GM18870 (cell line): ENCODE measurements around the gene GSG1L.

Experiments
- ATAC-seq: cut with Tn5 transposase; IDR thresholded peaks from one replicate; pipeline ENCODE4 v1.9.1; 2021; ENCODE audit warnings: moderate library complexity; ENCODE audit not compliant: unreplicated experiment

The GSG1L gene

DNA sequence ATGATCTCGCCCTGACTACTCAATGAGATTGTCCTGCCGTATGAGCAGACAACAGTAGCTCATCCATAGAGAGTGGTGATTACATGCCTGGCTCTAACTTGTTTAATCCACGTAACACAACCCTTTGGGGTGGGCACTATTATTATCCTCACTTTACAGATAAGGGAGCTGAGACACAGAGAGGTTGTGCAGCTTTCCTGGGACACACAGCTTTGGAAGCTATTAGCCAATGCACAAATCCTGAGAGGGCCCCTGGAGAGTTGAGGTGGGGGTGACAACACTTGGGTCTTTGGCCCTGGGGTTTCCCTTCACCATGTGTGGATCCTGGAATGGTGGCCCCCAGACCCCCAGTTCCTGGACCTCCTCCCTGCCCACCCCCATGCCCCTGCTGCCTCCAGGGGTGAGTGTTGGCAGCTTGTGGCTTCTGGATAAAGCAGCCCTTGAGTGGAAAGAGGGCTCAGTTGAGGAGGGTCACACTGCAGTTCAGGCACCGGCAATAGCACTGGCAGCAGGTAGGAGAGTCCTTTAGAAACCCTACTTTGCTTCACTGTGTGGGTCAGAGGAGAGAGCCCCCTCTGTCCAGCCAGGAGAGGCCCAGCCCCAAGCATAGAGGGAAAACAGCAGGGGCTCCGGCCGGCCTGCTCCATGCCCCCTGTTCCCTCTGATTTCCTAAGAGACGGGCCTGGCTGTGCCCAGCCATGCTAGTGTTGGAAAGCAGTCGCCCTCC is 282.9 kb downstream of the GSG1L start:
- no peak for ATAC-seq

DNA sequence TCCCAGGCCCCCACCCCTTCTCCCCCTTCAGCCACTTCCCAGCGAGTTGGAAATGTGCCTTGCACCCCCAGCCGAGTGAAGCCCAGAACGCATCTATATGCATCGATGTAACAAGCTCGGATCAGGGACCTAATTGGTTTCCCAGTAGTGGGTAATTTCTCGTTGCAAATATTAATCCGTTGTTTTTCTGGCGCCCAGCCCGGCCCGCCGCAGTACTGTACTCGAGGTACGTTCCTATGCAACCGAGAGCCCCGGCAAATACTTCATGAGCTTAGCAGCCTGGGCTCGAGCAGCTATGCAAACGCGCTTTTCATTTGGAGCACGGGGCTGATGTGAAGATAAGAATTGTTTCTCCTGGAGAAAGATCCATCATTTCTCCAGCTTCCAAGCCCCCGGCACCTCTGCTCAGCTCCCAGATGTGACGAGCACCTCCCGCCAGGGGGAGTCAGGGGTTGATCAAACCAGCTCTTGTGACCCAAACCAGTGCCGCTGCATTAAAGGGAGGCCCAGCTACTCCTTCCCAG is 283.8 kb downstream of the GSG1L start:
- no peak for ATAC-seq

DNA sequence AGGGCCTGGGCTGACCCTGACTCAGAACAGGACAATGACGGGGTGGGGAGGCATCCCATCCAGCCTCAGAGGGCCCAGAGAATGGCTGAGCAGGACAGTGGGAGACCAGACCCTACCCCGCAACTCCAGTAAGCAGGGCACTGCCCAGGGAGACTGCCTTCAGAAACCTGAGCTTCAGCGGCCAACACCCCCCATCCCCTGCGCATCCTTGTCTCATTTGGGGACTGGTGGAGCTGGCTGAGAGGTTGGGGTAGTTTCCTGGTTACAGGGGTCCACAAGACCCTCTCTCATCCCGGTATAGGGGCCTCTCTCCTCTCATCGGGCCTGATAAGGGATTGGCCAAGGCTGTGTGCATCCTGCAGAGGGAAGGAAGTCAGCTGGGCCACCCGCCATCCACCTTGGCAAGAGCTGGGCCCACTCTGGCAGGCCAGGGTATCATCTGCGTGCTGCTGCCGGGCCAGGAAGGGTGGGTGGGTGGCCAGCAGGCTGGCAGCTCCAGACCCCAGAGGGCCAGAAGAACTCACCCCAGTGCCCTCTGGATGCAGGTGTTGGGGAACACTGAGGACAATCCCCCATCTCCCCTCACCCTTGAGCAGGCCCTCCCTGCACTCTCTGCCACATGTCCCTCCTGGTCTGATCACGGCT is 284.5 kb downstream of the GSG1L start:
- no peak for ATAC-seq

DNA sequence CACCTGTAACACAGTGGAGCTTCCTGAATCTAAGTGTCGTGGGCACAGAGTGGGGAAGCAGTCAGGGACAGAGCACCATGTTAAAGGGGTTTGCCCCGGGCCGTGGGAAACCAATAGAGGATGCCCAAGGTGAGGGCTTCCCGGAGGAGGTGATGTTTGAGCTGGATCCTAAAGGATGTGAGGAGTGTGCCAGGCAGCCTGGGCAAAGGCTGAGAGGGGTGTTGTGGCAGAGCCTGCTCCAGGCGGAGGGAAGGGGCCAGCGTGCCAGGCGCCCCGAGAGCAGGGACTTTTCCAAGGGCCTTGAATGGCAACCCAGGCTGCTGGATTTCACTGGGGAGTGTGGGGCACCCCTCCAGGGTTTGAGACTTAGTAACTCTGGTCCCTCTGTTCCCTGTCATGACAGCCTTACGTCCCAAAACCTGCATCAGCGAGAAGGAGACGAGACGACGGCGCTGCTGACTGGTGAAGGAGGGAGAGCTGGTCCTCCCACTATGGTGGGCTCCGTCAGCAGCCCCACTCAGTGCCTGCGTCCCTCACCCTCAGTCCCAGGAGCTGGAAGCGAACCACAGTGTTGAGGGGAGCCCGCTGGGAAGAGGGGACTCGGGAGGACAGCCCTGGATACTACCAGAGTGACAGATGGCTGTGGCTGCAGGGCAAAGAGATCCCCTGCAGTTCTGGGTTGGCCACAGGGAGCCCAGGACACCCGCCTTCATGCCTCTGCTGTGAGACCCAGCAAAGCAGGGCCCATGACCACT is 285.2 kb downstream of the GSG1L start:
- no peak for ATAC-seq

DNA sequence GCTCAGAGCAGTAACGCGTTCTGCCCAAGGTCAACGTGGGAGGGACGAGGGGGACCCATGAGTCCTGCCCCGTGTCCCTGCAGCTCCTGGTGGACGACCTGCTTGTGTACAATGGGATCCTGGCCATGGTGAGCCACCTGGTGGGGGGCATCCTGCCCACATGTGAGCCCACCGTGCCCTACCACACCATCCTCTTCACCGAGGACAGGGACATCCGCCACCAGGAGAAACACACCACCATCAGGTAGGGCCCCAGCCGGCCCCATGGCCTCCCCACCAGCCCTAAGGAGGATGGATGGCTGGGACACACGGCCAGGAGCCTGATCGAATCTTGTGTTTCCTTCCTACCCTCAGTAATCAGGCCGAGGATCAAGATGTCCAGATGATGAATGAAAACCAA is 286.0 kb downstream of the GSG1L start:
- ATAC-seq: no peak

DNA sequence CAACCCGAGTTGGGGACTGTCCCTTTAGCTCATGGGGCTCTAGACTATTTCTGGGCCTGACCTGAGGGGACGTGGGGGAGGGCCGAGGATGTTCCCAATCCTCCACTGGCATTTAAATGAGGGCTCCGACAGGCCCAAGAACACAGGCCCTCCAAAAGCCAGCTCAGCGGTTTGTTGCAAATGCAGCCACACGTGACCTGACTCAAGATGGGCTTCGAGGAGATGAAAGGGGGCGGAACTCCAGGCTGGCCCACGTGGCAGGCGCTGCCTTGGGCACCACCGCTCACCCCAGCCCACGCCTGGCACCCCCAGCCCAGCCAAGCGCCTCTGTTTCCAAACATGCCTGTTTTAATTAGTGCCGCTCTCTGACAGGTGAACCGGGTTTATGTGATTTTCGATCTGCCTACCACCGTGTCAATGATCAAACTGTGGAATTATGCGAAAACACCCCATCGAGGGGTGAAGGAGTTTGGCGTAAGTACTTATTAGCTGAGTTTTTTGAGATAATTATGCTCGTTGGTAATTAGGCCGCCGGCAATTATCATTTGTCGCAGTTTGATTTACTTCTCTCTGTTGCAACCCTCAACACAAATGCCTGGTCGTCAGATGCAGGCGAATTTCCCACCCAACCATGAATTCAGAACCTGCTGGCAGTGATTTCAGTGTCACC is 286.8 kb downstream of the GSG1L start:
- no peak for ATAC-seq

DNA sequence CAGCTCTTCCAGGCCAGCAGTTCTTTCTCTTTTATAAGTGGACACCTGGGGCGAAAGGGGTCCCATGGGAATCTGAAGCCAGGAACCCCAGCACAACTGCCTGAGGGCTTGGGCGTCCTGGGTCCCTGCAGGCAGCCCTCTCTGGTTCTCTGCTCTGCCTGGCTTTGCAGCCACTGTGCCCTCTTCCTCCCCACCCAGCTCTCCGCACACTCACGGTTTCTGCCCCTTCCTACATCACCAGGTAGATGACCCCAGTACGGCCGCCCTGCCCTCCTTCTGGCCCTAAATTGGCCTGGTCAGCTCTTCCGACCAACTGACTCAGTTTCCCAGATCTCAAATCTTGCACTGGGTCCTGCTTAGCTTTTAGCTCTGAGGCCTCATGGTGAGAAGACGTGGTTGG is 288.3 kb downstream of the GSG1L start:
- ATAC-seq: no peak

DNA sequence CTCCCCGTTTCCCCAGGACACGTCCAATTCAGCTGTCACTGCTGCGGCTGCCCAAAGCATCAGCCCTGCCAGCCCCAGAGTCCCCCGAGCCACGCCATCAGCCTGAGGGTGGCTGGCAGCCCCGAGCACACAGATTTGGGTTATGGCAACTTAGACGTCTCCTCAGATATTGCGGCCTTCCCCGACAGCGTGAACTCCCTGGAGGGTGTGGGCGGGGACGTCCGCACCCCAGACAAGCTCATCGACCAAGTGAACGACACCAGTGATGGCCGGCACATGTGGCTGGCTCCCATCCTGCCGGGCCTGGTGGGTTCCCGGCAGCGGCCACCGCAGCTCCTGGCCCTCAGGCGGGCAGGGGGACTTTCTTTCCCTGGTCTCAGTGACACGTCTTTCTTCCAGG is 288.7 kb downstream of the GSG1L start:
- ATAC-seq: no peak

DNA sequence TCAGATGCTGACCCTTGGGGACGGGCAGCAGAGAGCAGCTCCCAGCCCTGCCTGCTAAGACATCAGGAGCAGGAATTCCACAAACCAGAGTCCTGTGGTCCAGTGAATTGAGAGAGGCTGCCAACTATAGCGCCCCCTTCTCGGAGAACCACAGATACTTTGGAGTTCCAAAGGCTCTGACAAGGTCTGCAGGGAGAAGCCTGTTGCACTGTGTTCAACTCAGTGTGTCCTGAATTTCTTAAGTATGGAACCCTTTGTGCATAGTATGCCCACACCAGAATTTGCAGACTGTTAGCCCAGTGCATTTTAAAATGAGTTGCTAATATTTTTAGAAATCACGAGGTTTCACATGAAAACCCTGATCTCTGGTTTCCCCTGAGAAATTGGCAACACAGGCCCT is 290.2 kb downstream of the GSG1L start:
- no peak for ATAC-seq

DNA sequence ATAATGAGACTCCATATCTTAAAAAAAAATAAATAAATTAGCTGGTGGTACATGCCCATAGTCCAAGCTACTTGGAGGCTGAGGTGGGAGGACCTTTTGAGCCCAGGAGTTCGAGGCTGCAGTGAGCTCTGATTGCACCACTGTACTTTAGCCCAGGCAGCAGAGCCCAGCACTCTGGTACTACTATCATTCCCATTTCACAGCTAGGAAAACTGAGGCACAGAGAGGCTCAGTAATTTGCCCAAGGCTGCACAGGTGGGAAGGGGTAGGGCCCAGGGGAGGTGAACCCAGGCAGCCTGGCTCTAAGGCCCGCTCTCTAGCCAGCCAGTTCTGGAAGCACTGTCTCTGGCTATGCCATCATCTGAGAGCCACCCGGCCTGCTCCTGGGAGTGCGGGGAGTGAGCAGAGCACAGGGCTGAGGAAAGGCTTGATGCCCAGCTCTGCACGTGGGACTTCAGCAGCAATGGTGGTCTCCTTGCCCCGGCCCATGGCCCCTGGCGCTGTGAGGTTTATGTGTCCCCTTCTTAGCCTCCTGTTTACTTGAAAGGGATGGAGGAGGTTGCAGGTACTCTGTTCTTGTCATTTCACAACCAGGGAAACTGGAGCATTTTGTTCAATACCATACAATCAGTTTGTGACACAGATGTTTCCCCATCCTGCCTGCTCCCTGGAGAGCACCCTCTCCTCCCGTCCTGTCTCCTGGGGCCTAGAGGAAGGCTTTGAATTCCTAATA is 291.3 kb downstream of the GSG1L start:
- ATAC-seq: no peak

DNA sequence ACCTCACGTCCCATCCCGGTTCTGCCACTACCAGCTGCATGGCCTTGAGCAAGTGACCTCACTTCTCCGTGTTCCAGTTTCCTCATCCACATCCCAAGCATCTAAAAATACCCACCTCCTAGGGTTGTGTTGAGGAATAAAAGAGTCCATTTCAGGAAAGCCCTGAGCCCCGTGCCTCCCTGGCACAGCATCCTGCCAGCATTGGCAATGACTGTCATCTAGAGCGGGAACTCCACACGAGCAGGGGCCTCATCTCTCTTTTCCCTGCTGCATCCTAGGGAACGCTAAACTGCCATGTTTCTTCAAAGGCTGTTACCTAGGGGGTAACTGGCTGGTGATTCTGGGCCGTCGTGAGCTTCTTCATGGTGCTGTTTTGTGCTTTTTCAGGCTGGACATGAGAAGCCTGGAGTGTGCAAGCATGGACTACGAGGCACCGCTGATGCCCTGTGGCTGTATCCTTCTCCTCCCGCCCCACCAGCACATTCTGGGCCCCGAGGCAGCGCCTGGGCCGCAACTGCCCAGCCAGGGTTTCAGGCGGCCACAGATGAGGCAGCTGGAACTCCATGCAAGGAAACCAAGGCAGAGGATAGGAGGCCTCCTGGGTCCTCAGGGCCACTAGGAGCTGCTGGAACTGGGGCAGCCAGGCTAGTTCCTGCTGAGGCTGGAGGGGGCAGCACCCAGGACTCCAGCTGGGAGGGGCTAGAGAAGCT is 292.2 kb downstream of the GSG1L start:
- ATAC-seq: no peak

DNA sequence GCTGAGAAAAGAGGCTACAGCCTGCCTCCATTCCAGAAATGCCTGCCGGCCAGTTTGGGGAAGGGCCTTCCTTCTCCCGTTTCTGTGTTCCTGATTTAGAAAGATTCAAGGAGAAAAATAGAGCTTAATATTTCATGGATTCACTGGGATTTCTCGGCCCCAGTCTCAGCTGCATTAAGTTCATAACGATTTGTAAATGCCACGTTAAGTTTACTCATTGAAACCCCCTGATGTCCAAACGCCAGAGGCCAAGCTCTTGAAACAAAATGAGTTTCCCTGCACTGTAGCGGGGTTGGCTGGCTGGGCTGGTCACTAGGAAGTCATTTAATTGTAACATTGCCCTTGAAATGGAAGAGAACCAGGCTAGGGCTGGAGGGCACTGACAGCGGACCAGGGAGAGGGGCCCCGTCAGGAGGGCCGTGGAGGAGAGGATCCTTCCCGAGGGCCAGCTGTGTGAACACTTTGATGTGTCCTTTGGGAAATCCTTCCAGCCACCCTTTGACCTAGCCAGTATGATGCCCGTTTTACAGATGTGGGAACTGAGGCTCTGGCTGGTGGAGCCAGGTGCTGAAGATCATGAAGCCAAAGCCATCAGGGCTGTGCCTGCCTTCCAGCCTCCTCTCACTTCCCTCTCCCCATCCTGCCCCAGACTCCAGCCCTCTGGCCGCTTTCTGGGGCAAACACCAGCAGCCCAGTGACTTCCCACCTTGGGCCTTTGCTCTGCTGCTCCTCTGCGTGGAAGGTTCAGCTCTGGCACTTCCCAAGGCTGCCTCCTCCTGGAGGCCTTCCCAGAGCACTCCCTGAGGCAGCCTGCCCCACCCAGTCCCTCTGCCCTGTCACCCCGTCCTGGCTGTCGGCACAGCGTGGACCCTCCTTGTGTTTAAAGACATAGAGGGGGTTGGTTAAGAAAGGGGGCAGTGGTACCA is 293.0 kb downstream of the GSG1L start:
- no peak for ATAC-seq

DNA sequence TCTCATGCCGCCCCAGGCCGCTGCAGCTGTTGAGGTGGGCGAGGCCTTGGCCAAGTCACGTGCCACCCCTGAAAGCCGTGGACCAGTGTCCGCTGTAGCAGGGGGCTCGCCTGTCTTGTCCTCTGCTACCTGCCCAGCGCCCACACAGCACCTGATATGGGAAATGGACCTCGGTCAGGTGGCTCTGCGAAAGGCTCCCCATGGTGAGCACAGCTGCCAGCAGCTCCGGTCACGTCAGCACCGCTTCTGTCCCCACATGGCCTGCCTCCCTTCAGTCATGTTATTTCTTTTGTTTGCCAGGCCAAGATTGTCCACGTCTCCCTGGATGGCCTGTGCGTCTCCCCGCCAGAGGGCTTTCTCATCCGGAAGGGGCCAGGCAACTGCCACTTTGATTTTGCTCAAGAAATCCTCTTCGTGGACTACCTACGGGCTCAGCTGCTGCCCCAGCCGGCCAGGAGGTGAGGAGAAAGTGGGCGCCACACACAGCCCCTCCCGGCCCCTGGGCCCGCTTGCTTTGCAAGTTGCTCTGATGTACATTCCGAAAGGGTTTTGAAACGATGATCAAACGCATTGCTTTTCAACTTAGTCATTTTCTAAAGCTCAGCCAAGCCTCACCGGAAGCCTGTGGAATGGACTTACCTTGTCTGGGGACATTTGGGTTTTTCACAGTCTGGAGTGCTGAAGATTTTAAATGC is 293.8 kb downstream of the GSG1L start:
- no peak for ATAC-seq

DNA sequence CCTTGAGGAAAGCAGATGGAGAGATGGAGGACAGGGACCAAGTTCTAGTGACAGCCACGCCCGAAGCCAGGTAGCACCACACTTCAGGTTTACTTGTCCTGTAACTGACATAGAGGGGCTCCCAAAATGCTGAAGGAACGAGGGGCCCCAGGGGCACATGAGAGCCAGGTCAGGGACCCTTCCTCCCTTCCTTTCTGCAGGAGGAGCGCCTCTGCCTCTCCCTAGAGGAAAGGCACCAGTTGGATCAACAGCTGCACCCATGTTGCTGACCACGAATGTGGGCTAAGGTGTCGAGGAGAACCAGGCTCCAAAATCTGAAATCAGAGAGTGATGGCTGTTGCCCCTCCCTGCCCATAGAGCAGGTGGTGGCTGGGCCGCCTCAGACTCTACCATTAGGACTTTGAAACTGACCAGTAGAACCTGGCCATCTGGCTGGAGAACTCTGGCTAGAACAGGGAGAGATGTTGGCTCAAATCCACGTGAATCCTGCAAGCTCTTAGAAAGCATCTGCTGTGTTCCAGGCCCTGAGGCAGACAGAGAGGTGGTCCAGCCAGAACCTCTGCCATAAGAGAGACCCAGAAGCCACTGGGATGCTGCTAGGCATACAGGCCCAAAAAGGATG is 294.8 kb downstream of the GSG1L start:
- ATAC-seq: no peak

DNA sequence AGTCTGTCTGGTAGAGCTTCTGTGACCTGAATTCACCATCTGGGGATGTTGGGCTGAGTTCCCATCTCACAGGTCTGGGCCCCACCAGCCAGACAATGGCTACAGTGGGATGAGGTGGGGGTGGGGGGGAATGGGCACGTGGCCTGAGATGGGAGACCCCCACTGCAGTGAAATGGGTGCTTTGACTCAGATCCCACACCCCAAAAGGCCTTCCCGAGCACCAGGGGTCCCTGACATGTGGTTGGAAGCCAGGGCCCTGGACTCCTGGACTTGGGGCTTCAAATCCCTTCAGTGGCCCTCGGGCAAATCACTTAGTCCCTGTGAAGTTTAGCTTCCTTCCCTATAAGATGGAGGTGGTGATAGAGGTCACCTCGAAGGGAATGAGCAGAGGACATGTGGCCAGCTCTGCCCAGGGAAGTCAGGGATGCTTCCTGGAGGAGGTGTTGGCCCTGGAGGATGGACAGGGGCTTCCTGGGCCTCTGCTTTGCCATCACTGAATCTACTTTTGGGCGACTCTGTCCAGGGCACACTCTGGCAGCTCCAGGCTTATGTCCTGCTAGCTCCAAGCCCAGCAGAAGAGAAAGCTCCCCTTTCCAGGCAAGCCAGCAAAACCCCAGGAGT is 295.4 kb downstream of the GSG1L start:
- ATAC-seq: no peak

DNA sequence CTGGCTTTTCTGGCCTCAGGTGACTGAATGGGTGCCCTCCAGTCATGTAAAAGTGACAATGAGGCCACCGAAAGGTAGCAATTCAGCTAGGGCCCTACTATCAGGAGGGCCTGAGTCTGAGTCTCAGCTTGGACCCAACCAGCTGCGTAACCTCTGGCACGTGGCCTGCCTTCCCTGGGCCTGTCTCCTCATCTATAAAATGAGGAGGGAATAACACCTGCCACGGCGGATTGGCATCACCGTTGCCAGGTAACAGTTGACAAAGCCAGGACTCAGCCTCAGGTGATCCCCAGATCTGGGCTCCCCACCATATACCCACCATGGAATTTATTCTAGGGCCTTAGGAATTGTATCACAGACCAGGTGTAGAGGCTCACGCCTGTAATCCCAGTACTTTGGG is 296.4 kb downstream of the GSG1L start:
- no peak for ATAC-seq

DNA sequence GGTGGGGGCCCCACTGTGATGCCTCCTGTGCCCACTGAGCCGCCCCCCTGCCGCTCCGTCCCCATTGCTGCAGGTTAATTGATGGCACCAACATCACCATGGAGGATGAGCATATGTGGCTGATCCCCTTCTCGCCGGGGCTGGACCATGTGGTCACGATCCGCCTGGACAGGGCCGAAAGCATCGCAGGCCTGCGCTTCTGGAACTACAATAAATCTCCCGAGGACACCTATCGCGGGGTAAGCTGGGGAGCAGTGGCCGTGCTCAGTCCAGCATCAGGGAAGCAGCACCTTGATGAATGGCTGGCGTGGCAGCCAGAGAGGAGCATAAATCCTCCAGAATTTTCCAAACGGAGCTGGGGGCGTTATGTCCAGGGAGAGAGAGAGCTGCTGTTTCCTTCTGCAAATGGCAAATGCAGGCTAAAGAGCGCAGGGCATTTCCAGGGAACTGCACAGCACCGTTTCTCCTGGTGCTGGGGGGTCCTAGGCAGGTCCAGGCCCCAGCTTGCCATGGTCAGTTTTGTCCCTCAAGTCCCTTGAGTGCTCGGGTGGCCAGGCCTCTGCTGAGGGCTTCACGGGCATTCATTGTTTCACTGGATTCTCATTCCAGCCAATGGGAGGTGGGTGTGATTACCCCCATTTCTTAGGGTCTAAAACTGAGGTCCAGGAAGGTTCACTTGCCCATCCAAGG is 297.1 kb downstream of the GSG1L start:
- no peak for ATAC-seq
